ENCODE data around the gene BICC1. TPM values are rescaled to one million over a fixed set of nuclear protein-coding genes. Genes with fewer than 3 reads are reported as not detected.

The BICC1 gene
- total RNA-seq, 4 donors from 2014 or later, result 1.3 to 29.7 (median 17.5) TPM

- Histone ChIP-seq H3K4me3 (no peak overlapping the region), H3K36me3 (no peaks in the 10 kb centered on the region), H3K4me1 (no peaks in the 10 kb centered on the region), H3K27ac (no peak overlapping the region), H3K9me3 (no peaks in the 10 kb centered on the region), H3K27me3 (no peaks in the 10 kb centered on the region)
- TF ChIP-seq POLR2A (IDR thresholded peaks at IDR 0.05) (no peak), CTCF (IDR thresholded peaks at IDR 0.05) (no peak)
- intact Hi-C loops (cut with DNase I; ENCODE audit: low total_unique reads), result no loop called here
- no peak for DNase-seq
Observed at GRCh38 chr10:58725901-58726300, 213.2 kb downstream of the BICC1 start.

GRCh38 chr10:58727633-58728032 is 215.0 kb downstream of the BICC1 start:
- Histone ChIP-seq H3K27me3 (no peaks in the 10 kb centered on the region), H3K9me3 (no peaks in the 10 kb centered on the region), H3K36me3 (no peaks in the 10 kb centered on the region), H3K4me1 (no peaks in the 10 kb centered on the region), H3K4me3 (no peak overlapping the region), H3K27ac (no peak overlapping the region)
- TF ChIP-seq CTCF (IDR thresholded peaks at IDR 0.05), result no peak
- TF ChIP-seq POLR2A (IDR thresholded peaks at IDR 0.05), result no peak
- DNase-seq, result no peak
- intact Hi-C loops (cut with DNase I; ENCODE audit: low total_unique reads), result no loop called here

GRCh38 chr10:58731276-58731675 is 218.6 kb downstream of the BICC1 start:
- H3K27me3 ChIP-seq, result no peaks in the 10 kb centered on the region
- no peak overlapping the region for H3K4me3 ChIP-seq
- no peaks in the 10 kb centered on the region for H3K4me1 ChIP-seq
- TF ChIP-seq CTCF (IDR thresholded peaks at IDR 0.05) (no peak), POLR2A (IDR thresholded peaks at IDR 0.05) (no peak)
- no peak for DNase-seq
- intact Hi-C loops (cut with DNase I; ENCODE audit: low total_unique reads), result no loop called here
- H3K36me3 ChIP-seq, result no peaks in the 10 kb centered on the region
- H3K9me3 ChIP-seq, result no peaks in the 10 kb centered on the region
- no peak overlapping the region for H3K27ac ChIP-seq

- no peak for TF ChIP-seq CTCF (IDR thresholded peaks at IDR 0.05)
- TF ChIP-seq POLR2A (IDR thresholded peaks at IDR 0.05), result no peak
- intact Hi-C loops (cut with DNase I; ENCODE audit: low total_unique reads), result no loop called here
- H3K9me3 ChIP-seq, result no peaks in the 10 kb centered on the region
Observed at GRCh38 chr10:58733436-58733835, 220.8 kb downstream of the BICC1 start.

GRCh38 chr10:58734116-58734515 is 221.4 kb downstream of the BICC1 start:
- Histone ChIP-seq H3K36me3 (no peaks in the 10 kb centered on the region), H3K9me3 (no peaks in the 10 kb centered on the region), H3K27ac (no peak overlapping the region), H3K4me3 (no peak overlapping the region), H3K27me3 (no peaks in the 10 kb centered on the region), H3K4me1 (no peaks in the 10 kb centered on the region)
- no peak for DNase-seq
- TF ChIP-seq CTCF (IDR thresholded peaks at IDR 0.05) (no peak), POLR2A (IDR thresholded peaks at IDR 0.05) (no peak)
- intact Hi-C loops (cut with DNase I; ENCODE audit: low total_unique reads), result no loop called here

More at GRCh38 chr10:58733436-58733835, 220.8 kb downstream of the BICC1 start:
- Histone ChIP-seq H3K4me3 (no peak overlapping the region), H3K27me3 (no peaks in the 10 kb centered on the region), H3K27ac (no peak overlapping the region), H3K36me3 (no peaks in the 10 kb centered on the region), H3K4me1 (no peaks in the 10 kb centered on the region)
- no peak for DNase-seq
